ENCODE measurements around the gene TAF1C. TPM values are rescaled to one million over a fixed set of nuclear protein-coding genes. Genes with fewer than 3 reads are reported as not detected.

TAF1C gene
- total and polyA plus RNA-seq, 2 of the 4 experiments (the other 2 are of a cell fraction): 7.3 to 35.5 TPM

DNA sequence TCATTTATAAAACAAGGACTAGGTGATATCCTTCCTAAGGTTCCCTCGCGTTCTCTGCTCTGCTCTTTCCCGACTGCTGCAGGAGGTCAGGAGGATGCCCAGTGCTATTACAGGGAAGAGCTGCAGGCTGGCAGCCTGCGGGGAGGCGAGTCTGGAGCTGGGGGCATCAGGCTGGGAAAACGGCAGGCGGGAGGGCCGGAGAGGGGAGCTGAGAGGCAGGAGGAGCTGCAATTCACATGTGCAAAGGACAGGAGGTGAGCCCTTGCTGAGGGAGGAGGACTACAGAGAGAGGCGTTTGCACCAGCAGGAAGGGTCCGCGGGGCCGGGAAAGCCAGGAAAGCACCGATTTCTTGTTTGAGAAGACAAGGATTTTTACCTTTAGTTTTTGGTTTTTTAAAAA lies 12.2 kb upstream of the TAF1C start:
- H3K4me3 ChIP-seq (ENCODE audit: insufficient read depth, low read depth, low read length): no peak overlapping the region
- ATAC-seq (ENCODE audit: low read depth): no peak
- H3K79me1 ChIP-seq (ENCODE audit: low read depth in 1 of 2, low read length in 2 of 2): no peaks in the 10 kb centered on the region
- no peak overlapping the region for H2AK5ac ChIP-seq (ENCODE audit: low read depth, low read length)
- dilution Hi-C loops (cut with HindIII; ENCODE audit: low sequenced_read_pairs, unreplicated experiment) (no loop called here), intact Hi-C loops (cut with micrococcal nuclease) (no loop called here), in situ Hi-C loops (cut with MboI; ENCODE audit: low sequenced_read_pairs) (no loop called here)
- no peak overlapping the region for H3K18ac ChIP-seq (ENCODE audit: low read depth, low read length)
- no peak overlapping the region for H2AK9ac ChIP-seq (replicated peaks; ENCODE audit: low read depth, low read length, poor library complexity)
- H3K14ac ChIP-seq (replicated peaks; ENCODE audit: low read depth, low read length): no peak overlapping the region
- peaks cover 2% of the 10 kb centered on the region; the same call in 1 of the 2 replicates for H3K4me1 ChIP-seq (ENCODE audit: control insufficient read depth, insufficient read depth, low read length)
- no TSS peak for BruUV-seq (replicated peaks)
- WGBS, 2 experiments (ENCODE audit: extremely low coverage in 2 of 2, insufficient read length in 1 of 2): 41% methylated on average over 5 of the region's 13 CpGs; no CpG with 5 or more reads in 1 of the 2 experiments
- H3K9me1 ChIP-seq (ENCODE audit: insufficient read depth, low read length): no peaks in the 10 kb centered on the region
- peaks cover 24% of the 10 kb centered on the region for H3K27me3 ChIP-seq (ENCODE audit: control insufficient read depth, insufficient read depth, low read length)
- H2BK120ac ChIP-seq (ENCODE audit: low read depth, low read length): no peak overlapping the region
- no peaks in the 10 kb centered on the region for H3K9me3 ChIP-seq (ENCODE audit: control insufficient read depth, insufficient read depth, low read length)
- ChIA-PET CTCF (interaction anchor here (1.9 kb wide), 1 partner anchor 12 kb away, joined by 9 read pairs; the partner anchor contains the start of gene TAF1C), POLR2A (ENCODE audit: unreplicated experiment) (no interaction called here)
- H3K9ac ChIP-seq (ENCODE audit: low read depth, low read length): no peak overlapping the region
- no peak overlapping the region for H3K23ac ChIP-seq (ENCODE audit: low read depth, low read length)
- H2AFZ ChIP-seq (replicated peaks; ENCODE audit: low read length, poor library complexity): no peak overlapping the region
- no peak overlapping the region for H2BK20ac ChIP-seq (ENCODE audit: low read depth, low read length)
- no peak overlapping the region for H2BK15ac ChIP-seq (ENCODE audit: low read depth, low read length)
- H4K20me1 ChIP-seq (ENCODE audit: insufficient read depth, low read length): no peaks in the 10 kb centered on the region; the same call in 1 of the 2 replicates
- TF ChIP-seq MXI1 (IDR thresholded peaks at IDR 0.05; ENCODE audit: borderline replicate concordance, low read depth, low read length) (no peak), POLR2A (IDR thresholded peaks at IDR 0.05; ENCODE audit: low read depth, low read length) (no peak), RFX5 (IDR thresholded peaks at IDR 0.05; ENCODE audit: low read depth, low read length) (no peak), SMC3 (IDR thresholded peaks at IDR 0.05; ENCODE audit: low read depth, low read length) (no peak), CHD1 (IDR thresholded peaks at IDR 0.05; ENCODE audit: low read depth, low read length) (no peak), NFE2L2 (IDR thresholded peaks at IDR 0.05; ENCODE audit: low read depth, low read length) (no peak), BHLHE40 (IDR thresholded peaks at IDR 0.05; ENCODE audit: low read depth, low read length) (no peak), MAZ (IDR thresholded peaks at IDR 0.05; ENCODE audit: borderline replicate concordance, low read depth, low read length) (no peak), CEBPB (IDR thresholded peaks at IDR 0.05; ENCODE audit: low read depth, low read length) (no peak), MAFK (IDR thresholded peaks at IDR 0.05; ENCODE audit: low read depth, low read length) (no peak), RAD21 (IDR thresholded peaks at IDR 0.05; ENCODE audit: low read length) (no peak), USF2 (IDR thresholded peaks at IDR 0.05; ENCODE audit: low read depth, low read length) (no peak), RCOR1 (IDR thresholded peaks at IDR 0.05; ENCODE audit: insufficient replicate concordance, low read length) (no peak), FOS (IDR thresholded peaks at IDR 0.05; ENCODE audit: low read depth, low read length) (no peak)
- TF ChIP-seq, protein P1, sequence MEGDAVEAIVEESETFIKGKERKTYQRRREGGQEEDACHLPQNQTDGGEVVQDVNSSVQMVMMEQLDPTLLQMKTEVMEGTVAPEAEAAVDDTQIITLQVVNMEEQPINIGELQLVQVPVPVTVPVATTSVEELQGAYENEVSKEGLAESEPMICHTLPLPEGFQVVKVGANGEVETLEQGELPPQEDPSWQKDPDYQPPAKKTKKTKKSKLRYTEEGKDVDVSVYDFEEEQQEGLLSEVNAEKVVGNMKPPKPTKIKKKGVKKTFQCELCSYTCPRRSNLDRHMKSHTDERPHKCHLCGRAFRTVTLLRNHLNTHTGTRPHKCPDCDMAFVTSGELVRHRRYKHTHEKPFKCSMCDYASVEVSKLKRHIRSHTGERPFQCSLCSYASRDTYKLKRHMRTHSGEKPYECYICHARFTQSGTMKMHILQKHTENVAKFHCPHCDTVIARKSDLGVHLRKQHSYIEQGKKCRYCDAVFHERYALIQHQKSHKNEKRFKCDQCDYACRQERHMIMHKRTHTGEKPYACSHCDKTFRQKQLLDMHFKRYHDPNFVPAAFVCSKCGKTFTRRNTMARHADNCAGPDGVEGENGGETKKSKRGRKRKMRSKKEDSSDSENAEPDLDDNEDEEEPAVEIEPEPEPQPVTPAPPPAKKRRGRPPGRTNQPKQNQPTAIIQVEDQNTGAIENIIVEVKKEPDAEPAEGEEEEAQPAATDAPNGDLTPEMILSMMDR (conservative IDR thresholded peaks at IDR 0.05; ENCODE audit: low read depth, low read length): no peak
- TF ChIP-seq, protein P2, sequence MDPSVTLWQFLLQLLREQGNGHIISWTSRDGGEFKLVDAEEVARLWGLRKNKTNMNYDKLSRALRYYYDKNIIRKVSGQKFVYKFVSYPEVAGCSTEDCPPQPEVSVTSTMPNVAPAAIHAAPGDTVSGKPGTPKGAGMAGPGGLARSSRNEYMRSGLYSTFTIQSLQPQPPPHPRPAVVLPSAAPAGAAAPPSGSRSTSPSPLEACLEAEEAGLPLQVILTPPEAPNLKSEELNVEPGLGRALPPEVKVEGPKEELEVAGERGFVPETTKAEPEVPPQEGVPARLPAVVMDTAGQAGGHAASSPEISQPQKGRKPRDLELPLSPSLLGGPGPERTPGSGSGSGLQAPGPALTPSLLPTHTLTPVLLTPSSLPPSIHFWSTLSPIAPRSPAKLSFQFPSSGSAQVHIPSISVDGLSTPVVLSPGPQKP (IDR thresholded peaks at IDR 0.05; ENCODE audit: borderline replicate concordance, low read depth, low read length): no peak
- H2BK5ac ChIP-seq (ENCODE audit: low read depth, low read length, poor library complexity, severe bottlenecking): no peak overlapping the region
- no peak overlapping the region for H4K5ac ChIP-seq (ENCODE audit: low read depth, low read length)
- H4K8ac ChIP-seq (ENCODE audit: low read depth in 2 of 2, low read length in 2 of 2): no peak overlapping the region
- no peak overlapping the region for H3K27ac ChIP-seq (ENCODE audit: insufficient read depth, low read length)
- no peaks in the 10 kb centered on the region for H3K36me3 ChIP-seq (ENCODE audit: control insufficient read depth, insufficient read depth, low read length)
- H4K91ac ChIP-seq (ENCODE audit: insufficient read depth, low read depth, low read length): no peak overlapping the region
- no peak overlapping the region for H3K4me2 ChIP-seq (ENCODE audit: low read depth, low read length)
- no peak overlapping the region for H3K4ac ChIP-seq (ENCODE audit: low read depth, low read length)
- DNase-seq: no peak
- H3K56ac ChIP-seq (ENCODE audit: extremely low read depth, insufficient read depth, low read length): no peak overlapping the region
